SKM-1 treated with dmso at 0.1 percent for 144 hours (cell line): ENCODE data around the gene PLPP6.
A peak's percentile ranks its signal among the peaks of the same experiment; 100 is the strongest.

Source experiments
- DNase-seq: peaks from one replicate; lab custom pipeline; 2025; ENCODE audit not compliant: unreplicated experiment; lab: John Stamatoyannopoulos, UW

Gene PLPP6

GRCh38 chr9:4661611-4662010 is 483 bp upstream of the PLPP6 start:
- no peak for DNase-seq

- no peak for DNase-seq
These were observed 1.1 kb downstream of the PLPP6 start for GRCh38 chr9:4662989-4663792.

- DNase-seq, result no peak
These were observed 1.9 kb downstream of the PLPP6 start for GRCh38 chr9:4663956-4664355.

GRCh38 chr9:4665357-4665756 is 3.3 kb downstream of the PLPP6 start:
- no peak for DNase-seq

- no peak for DNase-seq
These were observed 4.1 kb downstream of the PLPP6 start, which contains the start of gene SPATA6L for GRCh38 chr9:4666042-4666699. Gene SPATA6L, minus strand, starts transcription at chr9:4666480. Its CDS starts 230 bp downstream, at chr9:4666250.

GRCh38 chr9:4667681-4668080 is 5.6 kb downstream of the PLPP6 start:
- no peak for DNase-seq

- DNase-seq, result no peak
These were observed 6.5 kb downstream of the PLPP6 start for GRCh38 chr9:4668604-4669003.

- no peak for DNase-seq
These were observed 7.8 kb downstream of the PLPP6 start for GRCh38 chr9:4669890-4670289.

GRCh38 chr9:4670591-4670990 is 8.5 kb downstream of the PLPP6 start:
- DNase-seq, result no peak

- DNase-seq, result no peak
These were observed 9.6 kb downstream of the PLPP6 start for GRCh38 chr9:4671737-4672136.

- no peak for DNase-seq
These were observed 12.7 kb downstream of the PLPP6 start for GRCh38 chr9:4674783-4675182.

GRCh38 chr9:4677392-4677791 is 15.3 kb downstream of the PLPP6 start:
- DNase-seq, result no peak

GRCh38 chr9:4678679-4679267 is 16.7 kb downstream of the PLPP6 start:
- no peak for DNase-seq

GRCh38 chr9:4679268-4680172 is 17.4 kb downstream of the PLPP6 start, which contains the start of gene CDC37L1:
Gene CDC37L1, plus strand, starts transcription at chr9:4679569. Its CDS starts 199 bp downstream, at chr9:4679768.
- DNase-seq, result peak; percentile 95

GRCh38 chr9:4680173-4680525 is 18.1 kb downstream of the PLPP6 start:
- DNase-seq, result no peak

GRCh38 chr9:4680750-4681149 is 18.7 kb downstream of the PLPP6 start:
- DNase-seq, result no peak

- no peak for DNase-seq
These were observed 22.7 kb downstream of the PLPP6 start for GRCh38 chr9:4684820-4685219.

GRCh38 chr9:4686112-4686511 is 24.0 kb downstream of the PLPP6 start:
- no peak for DNase-seq

- DNase-seq, result no peak
These were observed 24.5 kb downstream of the PLPP6 start for GRCh38 chr9:4686584-4686983.

GRCh38 chr9:4689021-4689420 is 26.9 kb downstream of the PLPP6 start:
- DNase-seq, result no peak

GRCh38 chr9:4689687-4690104 is 27.6 kb downstream of the PLPP6 start:
- DNase-seq, result no peak
